Vagina (tissue), 2 donors: Measurements from ENCODE around the gene DNPH1. TPM values are rescaled to one million over a fixed set of nuclear protein-coding genes. Genes with fewer than 3 reads are reported as not detected.
A peak's percentile ranks its signal among the peaks of the same experiment; 100 is the strongest.

Experiments
- DNase-seq, 2 donors: peaks; one replicate each; pipeline ENCODE4 v3.0.0-alpha.2; 2017; ENCODE audit errors: extremely low spot score in 2 of 2
- H3K27ac ChIP-seq: fragments of 200-600 bp; sonication (generic); one replicate; pipeline ENCODE4 v1.5.1; 2019
- H3K27me3 ChIP-seq: fragments of 200-600 bp; sonication (generic); one replicate; pipeline ENCODE4 v1.5.1; 2019
- H3K36me3 ChIP-seq, 2 donors: fragments of 200-600 bp; sonication (generic); one replicate each; pipeline ENCODE4 v1.5.1; 2017 to 2019
- H3K4me1 ChIP-seq: fragments of 200-600 bp; sonication (generic); one replicate; pipeline ENCODE4 v1.5.1; 2019
- H3K4me3 ChIP-seq, 2 donors: fragments of 200-600 bp; sonication (generic); 1 replicate in 1 of 2; 2 replicates in 1 of 2; pipeline ENCODE4 v1.5.1; 2016 to 2019
- H3K9me3 ChIP-seq: fragments of 200-600 bp; sonication (generic); one replicate; pipeline ENCODE4 v1.5.1; 2019
- POLR2A ChIP-seq, 2 donors: fragments of 450-650 bp; IDR thresholded peaks; one replicate each; pipeline ENCODE4 v1.6.1; 2017; ENCODE audit warnings: antibody characterized with exemption in 2 of 2, mild to moderate bottlenecking in 2 of 2, moderate library complexity in 2 of 2
- POLR2AphosphoS5 ChIP-seq, 2 donors: sonication (generic); formaldehyde crosslinking; IDR thresholded peaks; one replicate each; pipeline ENCODE4 v1.9.0; 2017; ENCODE audit warnings: antibody characterized with exemption in 2 of 2, mild to moderate bottlenecking in 2 of 2, low read depth in 1 of 2; ENCODE audit not compliant: insufficient read depth in 1 of 2
- intact Hi-C: fragments of 100-400 bp; cut with DNase I; formaldehyde crosslinking; loops from one replicate; pipeline ENCODE4 v1.15.1; 2023
- total RNA-seq: library from RNA; depleted of rRNA; stranded (reverse); fragments of >200 nt; gene quantifications from one replicate; pipeline ENCODE4 v1.2.3, GENCODE V29; 2016
- TF ChIP-seq, protein P1 (sequence below), 3 experiments: fragments of 450-650 bp in 2 of 3; fragments of 200-600 bp in 1 of 3; sonication (generic) in 1 of 3; IDR thresholded peaks; one replicate each; pipeline ENCODE4 v1.5.1; 2017 to 2019; ENCODE audit warnings: antibody characterized with exemption in 3 of 3, mild to moderate bottlenecking in 2 of 3, moderate library complexity in 2 of 3

The DNPH1 gene
- total RNA-seq, 1 donor from 2014 or later, result 61.9 TPM

DNA sequence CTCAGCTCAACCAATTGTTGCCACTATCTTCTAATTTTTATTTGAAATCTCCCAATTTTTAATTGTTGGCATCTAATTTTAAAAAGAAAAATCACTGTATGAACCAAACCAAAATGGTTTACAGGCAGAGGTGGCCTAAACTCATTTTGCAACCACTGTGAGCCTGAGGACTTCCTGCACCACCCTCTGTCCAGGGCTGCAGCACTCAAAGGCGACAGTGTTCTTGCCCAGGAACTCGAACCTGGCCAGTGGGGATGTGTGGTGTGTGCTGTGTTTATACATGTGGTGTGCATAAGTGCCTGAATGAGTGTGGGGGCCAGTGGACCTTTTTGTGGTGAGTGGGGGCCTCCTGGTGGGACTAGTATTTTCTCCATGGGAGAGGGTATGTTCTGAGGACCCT, 44.4 kb upstream of the DNPH1 start:
- Histone ChIP-seq H3K4me3 (no peak overlapping the region), H3K36me3 (no peaks in the 10 kb centered on the region), H3K27ac (no peak overlapping the region), H3K27me3 (no peaks in the 10 kb centered on the region), H3K4me1 (peaks cover 33% of the 10 kb centered on the region), H3K9me3 (no peaks in the 10 kb centered on the region)
- no peak for TF ChIP-seq POLR2AphosphoS5 (IDR thresholded peaks at IDR 0.05; ENCODE audit: insufficient read depth in 1 of 2, low read depth in 1 of 2)
- TF ChIP-seq, protein P1, sequence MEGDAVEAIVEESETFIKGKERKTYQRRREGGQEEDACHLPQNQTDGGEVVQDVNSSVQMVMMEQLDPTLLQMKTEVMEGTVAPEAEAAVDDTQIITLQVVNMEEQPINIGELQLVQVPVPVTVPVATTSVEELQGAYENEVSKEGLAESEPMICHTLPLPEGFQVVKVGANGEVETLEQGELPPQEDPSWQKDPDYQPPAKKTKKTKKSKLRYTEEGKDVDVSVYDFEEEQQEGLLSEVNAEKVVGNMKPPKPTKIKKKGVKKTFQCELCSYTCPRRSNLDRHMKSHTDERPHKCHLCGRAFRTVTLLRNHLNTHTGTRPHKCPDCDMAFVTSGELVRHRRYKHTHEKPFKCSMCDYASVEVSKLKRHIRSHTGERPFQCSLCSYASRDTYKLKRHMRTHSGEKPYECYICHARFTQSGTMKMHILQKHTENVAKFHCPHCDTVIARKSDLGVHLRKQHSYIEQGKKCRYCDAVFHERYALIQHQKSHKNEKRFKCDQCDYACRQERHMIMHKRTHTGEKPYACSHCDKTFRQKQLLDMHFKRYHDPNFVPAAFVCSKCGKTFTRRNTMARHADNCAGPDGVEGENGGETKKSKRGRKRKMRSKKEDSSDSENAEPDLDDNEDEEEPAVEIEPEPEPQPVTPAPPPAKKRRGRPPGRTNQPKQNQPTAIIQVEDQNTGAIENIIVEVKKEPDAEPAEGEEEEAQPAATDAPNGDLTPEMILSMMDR (IDR thresholded peaks at IDR 0.05), result no peak
- no peak for TF ChIP-seq POLR2A (IDR thresholded peaks at IDR 0.05)
- intact Hi-C loops, result no loop called here
- DNase-seq, result no peak

DNA sequence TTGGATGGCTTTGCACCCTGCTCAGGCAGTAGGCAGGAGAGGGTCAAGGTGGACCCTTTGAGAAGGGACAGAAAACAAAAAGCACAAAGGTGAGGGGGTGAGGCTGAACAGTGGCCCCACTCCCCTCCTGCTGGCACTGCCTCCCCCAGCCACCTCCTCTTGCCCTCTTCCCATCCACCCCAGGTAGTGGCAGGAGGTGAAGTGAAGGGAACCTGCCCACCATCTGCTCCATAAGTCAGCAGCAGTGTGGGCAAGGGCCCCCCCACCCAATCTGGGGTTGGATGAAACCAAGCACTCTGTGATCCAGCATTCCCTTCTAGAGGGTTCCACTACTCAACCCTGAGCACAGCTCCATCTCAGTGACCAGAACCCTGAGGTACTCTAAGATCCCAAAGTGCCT, 42.7 kb upstream of the DNPH1 start:
- H3K4me1 ChIP-seq, result peaks cover 34% of the 10 kb centered on the region

DNA sequence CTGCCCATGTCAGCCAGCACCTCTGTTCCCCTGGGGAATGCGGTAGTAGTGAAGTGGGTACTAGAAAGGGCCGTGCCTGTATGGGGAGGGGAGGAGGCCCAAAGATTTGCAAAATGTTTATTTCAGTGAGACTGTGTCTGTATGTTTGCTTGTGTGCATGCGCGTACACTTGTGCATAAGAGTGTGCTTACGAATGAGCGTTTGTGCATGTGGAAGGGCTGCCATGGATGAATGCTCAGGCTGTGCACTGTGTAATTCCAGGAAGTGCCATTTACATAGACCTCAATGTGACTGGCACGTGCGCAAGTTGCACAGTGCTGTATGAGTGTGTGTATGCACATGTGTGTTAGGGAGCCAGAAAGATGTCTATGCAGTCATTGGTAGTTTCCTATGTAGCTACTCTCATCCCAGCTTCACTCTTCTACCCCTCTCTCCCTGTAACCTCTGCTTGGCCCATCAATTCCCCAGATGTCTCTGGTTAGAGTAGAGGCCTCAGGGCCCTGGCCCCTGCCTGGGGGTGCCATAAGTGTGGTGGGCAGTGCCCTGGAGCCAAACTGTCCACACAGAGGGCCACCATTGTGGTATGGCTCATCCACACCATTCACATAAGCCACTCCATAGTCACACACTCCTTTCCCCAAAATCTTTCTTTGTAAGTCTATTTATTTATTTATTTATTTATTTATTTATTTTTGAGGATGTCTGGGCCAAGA, 42.0 kb upstream of the DNPH1 start:
- TF ChIP-seq POLR2AphosphoS5 (IDR thresholded peaks at IDR 0.05; ENCODE audit: insufficient read depth in 1 of 2, low read depth in 1 of 2) (no peak), POLR2A (IDR thresholded peaks at IDR 0.05) (no peak)
- TF ChIP-seq, protein P1 (IDR thresholded peaks at IDR 0.05), result no peak
- peaks cover 32% of the 10 kb centered on the region for H3K4me1 ChIP-seq
- no peaks in the 10 kb centered on the region for H3K36me3 ChIP-seq
- no peak overlapping the region for H3K27ac ChIP-seq
- intact Hi-C loops, result no loop called here
- no peak for DNase-seq
- H3K27me3 ChIP-seq, result no peaks in the 10 kb centered on the region
- no peaks in the 10 kb centered on the region for H3K9me3 ChIP-seq
- no peak overlapping the region for H3K4me3 ChIP-seq

More for the DNA sequence above, 42.7 kb upstream of the DNPH1 start:
- intact Hi-C loops, result no loop called here
- DNase-seq, result no peak
- Histone ChIP-seq H3K4me3 (no peak overlapping the region), H3K27me3 (no peaks in the 10 kb centered on the region), H3K27ac (no peak overlapping the region), H3K9me3 (no peaks in the 10 kb centered on the region), H3K36me3 (no peaks in the 10 kb centered on the region)
- TF ChIP-seq POLR2A (IDR thresholded peaks at IDR 0.05) (no peak), POLR2AphosphoS5 (IDR thresholded peaks at IDR 0.05; ENCODE audit: insufficient read depth in 1 of 2, low read depth in 1 of 2) (no peak)
- TF ChIP-seq, protein P1 (IDR thresholded peaks at IDR 0.05), result no peak

DNA sequence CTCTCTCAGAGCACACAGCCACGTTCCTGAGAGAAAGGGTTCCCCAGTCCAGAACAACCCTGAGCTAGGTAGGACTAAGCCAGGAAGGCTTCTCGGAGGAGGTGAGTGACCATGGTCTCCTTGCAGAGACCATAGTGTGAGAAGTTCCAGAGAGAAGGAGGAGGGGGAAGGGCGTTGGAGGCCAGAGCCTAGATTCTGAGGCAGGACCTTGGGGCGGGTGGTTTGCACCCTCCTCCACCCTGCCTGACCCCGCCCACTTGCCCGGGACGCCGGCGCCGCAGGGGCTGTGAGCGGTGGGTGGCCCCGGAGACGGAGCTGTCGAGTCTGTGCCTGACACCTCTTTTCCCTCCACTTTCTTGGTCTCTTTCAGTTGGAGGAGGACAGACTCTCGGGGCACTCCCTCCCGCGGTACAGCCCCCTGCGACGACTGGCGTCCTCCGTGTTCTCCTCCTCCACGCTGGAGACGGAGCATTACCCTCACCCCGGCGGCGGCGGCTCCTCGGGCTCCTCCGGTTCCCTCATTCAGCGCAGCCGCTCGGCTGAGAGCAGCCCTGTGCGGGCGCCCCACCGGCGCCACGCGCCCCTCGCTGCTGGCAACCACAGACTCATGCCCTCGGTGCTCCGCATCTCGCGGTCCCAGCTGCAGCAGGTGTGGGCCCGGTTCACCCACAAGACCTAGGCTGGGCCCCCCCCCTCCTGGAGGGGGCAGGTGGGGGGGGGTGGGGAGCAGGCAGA, 40.2 kb upstream of the DNPH1 start:
- TF ChIP-seq, protein P1 (IDR thresholded peaks at IDR 0.05), result no peak
- TF ChIP-seq POLR2A (IDR thresholded peaks at IDR 0.05) (no peak), POLR2AphosphoS5 (IDR thresholded peaks at IDR 0.05; ENCODE audit: insufficient read depth in 1 of 2, low read depth in 1 of 2) (peak in 1 of 2 donors; percentile 14)
- intact Hi-C loops, result no loop called here
- H3K27me3 ChIP-seq, result no peaks in the 10 kb centered on the region
- DNase-seq, result no peak
- no peaks in the 10 kb centered on the region for H3K9me3 ChIP-seq
- H3K27ac ChIP-seq, result peak overlapping the region; percentile 31
- H3K36me3 ChIP-seq, result no peaks in the 10 kb centered on the region
- H3K4me1 ChIP-seq, result peaks cover 16% of the 10 kb centered on the region
- peak overlapping the region; percentile 29 to 33 for H3K4me3 ChIP-seq
